Common myeloid progenitor, CD34-positive (primary cell): ENCODE measurements around the gene CELA3B.
A peak's percentile ranks its signal among the peaks of the same experiment; 100 is the strongest.
"Not testable (repeated sequence)": the region's sequence is repeated elsewhere in the genome, so short reads cannot be mapped to it uniquely, and the experiment has no call there.

ENCODE experiments used
- CTCF ChIA-PET: fragments of 350-600 bp; sonication (Branson Sonifier 250); formaldehyde crosslinking; loops from one replicate; lab custom pipeline; 2021; ENCODE audit warnings: antibody characterized with exemption; lab: Charles Lee
- POLR2A ChIA-PET: fragments of 350-600 bp; sonication (Branson Sonifier 250); formaldehyde crosslinking; loops from one replicate; lab custom pipeline; 2021; ENCODE audit warnings: antibody characterized with exemption; lab: Charles Lee
- DNase-seq, 3 donors: peaks; one replicate each; pipeline versions ENCODE4 v3.0.0 to v3.0.0-alpha.2; 2013
- H3K27ac ChIP-seq, 2 experiments: 1 replicate in 1 of 2; 2 replicates in 1 of 2; pipeline ENCODE4 v1.7.0; 2013; ENCODE audit warnings: inconsistent platforms in 2 of 2, low read length in 2 of 2, mild to moderate bottlenecking in 2 of 2, low read depth in 1 of 2, moderate library complexity in 1 of 2; ENCODE audit not compliant: severe bottlenecking in 2 of 2, insufficient read depth in 1 of 2, poor library complexity in 1 of 2
- H3K27me3 ChIP-seq, 5 experiments: replicated peaks in 2 of 5; 1 replicate in 3 of 5; 2 replicates in 2 of 5; pipeline versions ENCODE4 v1.6.1 to v1.7.0; 2013; ENCODE audit warnings: low read length in 4 of 5, mild to moderate bottlenecking in 2 of 5, moderate library complexity in 2 of 5, inconsistent platforms in 1 of 5; ENCODE audit not compliant: insufficient read depth in 5 of 5, control insufficient read depth in 4 of 5
- H3K36me3 ChIP-seq, 4 experiments: 1 replicate in 2 of 4; 2 replicates in 2 of 4; pipeline versions ENCODE4 v1.6.1 to v1.7.0; 2013; ENCODE audit warnings: low read length in 3 of 4, control low read depth in 1 of 4, mild to moderate bottlenecking in 1 of 4; ENCODE audit not compliant: control insufficient read depth in 4 of 4, insufficient read depth in 4 of 4
- H3K4me1 ChIP-seq, 4 experiments: 1 replicate in 3 of 4; 2 replicates in 1 of 4; pipeline versions ENCODE4 v1.6.1 to v1.7.1; 2013; ENCODE audit warnings: low read length in 3 of 4, mild to moderate bottlenecking in 3 of 4, control low read depth in 1 of 4, inconsistent platforms in 1 of 4, moderate library complexity in 1 of 4; ENCODE audit not compliant: control insufficient read depth in 4 of 4, insufficient read depth in 4 of 4; ENCODE audit errors: control extremely low read depth in 1 of 4
- H3K4me3 ChIP-seq, 7 experiments: 1 replicate in 4 of 7; 2 replicates in 3 of 7; pipeline versions ENCODE4 v1.5.1 to v1.7.0; 2013; ENCODE audit warnings: mild to moderate bottlenecking in 7 of 7, low read length in 6 of 7, moderate library complexity in 6 of 7, inconsistent platforms in 2 of 7, low read depth in 2 of 7, control low read depth in 1 of 7; ENCODE audit not compliant: insufficient read depth in 4 of 7, control insufficient read depth in 1 of 7; ENCODE audit errors: extremely low read depth in 1 of 7
- H3K9me3 ChIP-seq, 5 experiments: 1 replicate in 4 of 5; 2 replicates in 1 of 5; pipeline versions ENCODE4 v1.6.1 to v1.7.1; 2013; ENCODE audit warnings: low read length in 4 of 5, mild to moderate bottlenecking in 2 of 5, inconsistent platforms in 1 of 5, low read depth in 1 of 5, moderate library complexity in 1 of 5; ENCODE audit not compliant: control insufficient read depth in 4 of 5, insufficient read depth in 2 of 5; ENCODE audit errors: control extremely low read depth in 1 of 5
- WGBS: methylation state at CpG from one replicate; pipeline ENCODE4 v1.1.5; 2013; ENCODE audit not compliant: insufficient coverage; 5-methylcytosine and 5-hydroxymethylcytosine counted together

Gene CELA3B

DNA sequence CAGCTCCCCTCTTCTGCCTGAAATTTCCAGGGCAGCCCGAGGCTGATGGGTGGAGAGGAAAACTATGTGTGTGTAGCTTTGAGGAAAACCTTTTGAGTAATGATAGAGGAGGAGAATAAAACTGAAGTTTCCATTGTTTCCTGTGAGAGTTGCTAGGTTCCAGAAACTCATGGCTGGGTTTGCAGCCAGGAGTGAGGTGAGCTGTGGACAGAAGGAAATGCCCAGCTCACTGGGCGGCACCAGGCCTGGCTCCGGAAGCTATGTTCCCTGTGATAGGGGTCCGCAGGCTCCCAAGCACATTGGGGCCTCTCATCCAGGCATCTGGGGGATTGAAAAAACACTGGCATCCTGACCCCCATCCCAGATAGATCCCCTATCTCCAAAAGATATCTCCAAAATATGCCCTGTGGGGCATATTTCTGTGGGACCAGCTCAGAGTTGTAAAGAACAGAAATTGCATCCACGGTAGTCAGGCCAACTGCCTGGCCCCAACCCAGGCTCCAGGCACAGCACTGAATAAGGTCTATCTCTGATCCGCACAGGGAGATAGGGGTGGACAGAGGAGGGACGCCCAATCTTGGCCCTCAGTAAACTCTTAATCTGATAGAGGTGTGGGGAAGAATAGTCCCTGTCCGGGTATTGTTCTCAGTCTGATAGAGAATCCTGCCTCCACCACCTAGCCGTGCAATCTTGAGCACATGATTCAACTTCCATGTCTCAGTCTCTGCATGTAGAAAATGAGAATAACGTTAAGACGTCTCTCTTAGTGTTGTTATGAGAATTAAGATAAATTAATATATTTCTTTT lies 37.9 kb upstream of the CELA3B start:
- Histone ChIP-seq H3K4me1 (peaks cover 2 to 47% (median 44%) of the 10 kb centered on the region in 4 experiments), H3K27me3 (no peaks in the 10 kb centered on the region), H3K4me3 (no peak overlapping the region), H3K36me3 (no peaks in the 10 kb centered on the region), H3K9me3 (no peaks in the 10 kb centered on the region), H3K27ac (no peak overlapping the region)
- POLR2A ChIA-PET: no interaction called here
- CTCF ChIA-PET: interaction anchor here (0.6 to 3.0 kb wide), 9 partner anchors 9 to 124 kb away, joined by 3 to 12 read pairs (median 4); no protein-coding TSS in a partner anchor
- DNase-seq: no peak
- 92% methylated on average over 8 of the region's 11 CpGs for WGBS

DNA sequence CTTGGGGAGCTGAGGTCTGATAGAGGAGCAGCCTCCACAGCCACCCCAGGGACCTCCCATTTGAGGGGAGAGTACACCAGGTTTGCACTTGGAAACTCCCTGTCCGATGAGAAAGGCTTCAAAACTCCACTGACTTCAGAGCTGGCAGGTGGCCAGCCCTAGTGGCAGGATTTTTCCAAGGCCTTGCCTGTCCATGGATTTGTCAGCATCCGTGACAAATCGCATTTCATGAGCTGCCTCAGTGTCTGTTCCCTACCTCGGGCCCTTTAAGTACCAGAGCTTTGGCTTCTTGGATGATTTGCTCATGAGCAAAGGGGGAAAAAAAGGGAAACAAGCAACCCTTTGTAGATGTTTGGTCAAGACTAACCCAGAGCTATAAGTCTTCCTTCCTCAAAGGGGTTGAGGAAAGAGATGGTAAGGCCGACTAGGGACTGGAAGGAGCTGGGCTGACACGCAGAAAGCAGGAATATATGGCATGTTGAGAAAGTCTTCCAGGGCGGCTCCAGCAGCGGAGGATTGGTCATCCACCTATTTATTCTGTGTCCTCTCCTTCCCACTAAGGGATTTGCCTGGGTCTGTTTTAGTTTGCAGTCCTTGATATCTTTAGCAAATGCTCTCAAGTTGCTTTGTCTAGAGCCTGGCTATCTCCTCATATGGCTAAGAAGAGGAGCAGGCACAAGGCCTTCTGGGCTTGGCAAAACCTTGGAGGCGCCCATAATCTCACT lies 37.0 kb upstream of the CELA3B start:
- POLR2A ChIA-PET: no interaction called here
- Histone ChIP-seq H3K9me3 (no peaks in the 10 kb centered on the region), H3K27me3 (no peaks in the 10 kb centered on the region), H3K4me1 (peaks cover 2 to 44% (median 40%) of the 10 kb centered on the region in 4 experiments), H3K36me3 (no peaks in the 10 kb centered on the region), H3K27ac (no peak overlapping the region), H3K4me3 (peak overlapping the region in 2 of 7 experiments; percentile 16 to 24)
- CTCF ChIA-PET: interaction anchor here (0.6 to 3.0 kb wide), 8 partner anchors 9 to 42 kb away, joined by 3 to 12 read pairs (median 4); no protein-coding TSS in a partner anchor
- WGBS: 54% methylated on average over 8 of the region's 9 CpGs
- peak in 2 of 3 donors; percentile 80 to 82 for DNase-seq

DNA sequence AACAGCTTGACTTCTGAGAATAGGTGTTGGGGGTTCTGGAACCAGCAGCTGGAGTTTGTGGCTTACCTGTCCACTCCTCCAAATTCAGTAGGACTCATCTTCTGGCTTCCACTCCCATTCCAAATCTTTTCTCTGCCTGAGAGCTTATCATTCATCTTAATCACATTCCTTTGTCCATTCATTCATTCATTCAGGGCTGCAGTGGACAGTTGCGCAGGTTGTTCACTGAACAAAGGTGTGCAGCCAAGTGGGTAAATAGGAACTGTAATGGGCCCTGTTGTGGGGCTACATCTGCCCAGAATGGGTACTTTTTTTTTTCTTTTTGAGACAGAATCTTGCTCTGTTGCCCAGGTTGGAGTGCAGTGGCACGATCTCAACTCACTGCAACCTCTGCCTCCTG lies 36.3 kb upstream of the CELA3B start:
- no peak overlapping the region for H3K27ac ChIP-seq
- CTCF ChIA-PET: interaction anchor here (2.5 to 3.0 kb wide), 2 partner anchors 11 to 23 kb away, joined by 11 to 12 read pairs; no protein-coding TSS in a partner anchor
- no CpG with 5 or more reads among the region's 2 CpGs for WGBS

GRCh38 chr1:21941370-21941769 lies 35.5 kb upstream of the CELA3B start:
- POLR2A ChIA-PET: no interaction called here
- Histone ChIP-seq H3K27ac (no peak overlapping the region), H3K27me3 (no peaks in the 10 kb centered on the region), H3K9me3 (no peaks in the 10 kb centered on the region), H3K4me3 (no peak overlapping the region), H3K4me1 (peaks cover 2 to 32% (median 27%) of the 10 kb centered on the region in 4 experiments), H3K36me3 (no peaks in the 10 kb centered on the region)
- CTCF ChIA-PET: interaction anchor here (1.2 kb wide), 1 partner anchor 15 kb away, joined by 3 read pairs; no protein-coding TSS in a partner anchor
- 100% methylated on average over 1 of the region's 5 CpGs for WGBS
- DNase-seq: no peak

More for the DNA sequence above, 36.3 kb upstream of the CELA3B start:
- H3K9me3 ChIP-seq: no peaks in the 10 kb centered on the region
- H3K27me3 ChIP-seq: no peaks in the 10 kb centered on the region
- POLR2A ChIA-PET: no interaction called here
- no peaks in the 10 kb centered on the region for H3K36me3 ChIP-seq
- no peak overlapping the region for H3K4me3 ChIP-seq
- DNase-seq: no peak
- H3K4me1 ChIP-seq: peaks cover 2 to 41% (median 36%) of the 10 kb centered on the region in 4 experiments

GRCh38 chr1:21942464-21942863 lies 34.4 kb upstream of the CELA3B start:
- CTCF ChIA-PET: interaction anchor here (1.0 to 1.2 kb wide), 2 partner anchors 8 to 14 kb away, joined by 3 read pairs; no protein-coding TSS in a partner anchor
- H3K4me1 ChIP-seq: peaks cover 2 to 35% (median 29%) of the 10 kb centered on the region in 4 experiments

GRCh38 chr1:21942959-21943640 lies 33.7 kb upstream of the CELA3B start:
- DNase-seq: peak in 1 of 3 donors; percentile 27
- POLR2A ChIA-PET, H3K27ac ChIP-seq, H3K9me3 ChIP-seq, CTCF ChIA-PET, H3K36me3 ChIP-seq, H3K4me3 ChIP-seq, H3K27me3 ChIP-seq: not testable (repeated sequence)
- H3K4me1 ChIP-seq: peaks cover 0 to 29% (median 24%) of the 10 kb centered on the region in 4 experiments
- WGBS: 70% methylated on average over 15 of the region's 19 CpGs

More at GRCh38 chr1:21942464-21942863, 34.4 kb upstream of the CELA3B start:
- 88% methylated on average over 10 of the region's 10 CpGs for WGBS
- H3K36me3 ChIP-seq: no peaks in the 10 kb centered on the region
- H3K27ac ChIP-seq: no peak overlapping the region
- no peaks in the 10 kb centered on the region for H3K27me3 ChIP-seq
- H3K4me3 ChIP-seq: no peak overlapping the region
- POLR2A ChIA-PET: no interaction called here
- no peaks in the 10 kb centered on the region for H3K9me3 ChIP-seq
- DNase-seq: no peak
